GM18517 (cell line): Measurements from ENCODE around the gene TICRR.
"Not testable (repeated sequence)": the region's sequence is repeated elsewhere in the genome, so short reads cannot be mapped to it uniquely, and the experiment has no call there.

Experiments used
- ATAC-seq: cut with Tn5 transposase; IDR thresholded peaks from one replicate; pipeline ENCODE4 v1.9.1; 2021; ENCODE audit warnings: mild to moderate bottlenecking, moderate library complexity; ENCODE audit not compliant: unreplicated experiment

The TICRR gene

GRCh38 chr15:89566621-89567294 lies 8.5 kb upstream of the TICRR start:
- ATAC-seq = no peak

GRCh38 chr15:89569090-89569745 lies 6.1 kb upstream of the TICRR start:
- ATAC-seq = no peak

- peak; percentile 1 for ATAC-seq
These were observed 567 bp downstream of the TICRR start for GRCh38 chr15:89575656-89576416.

GRCh38 chr15:89576417-89576773 lies 1.1 kb downstream of the TICRR start:
- ATAC-seq = no peak

GRCh38 chr15:89577776-89578115 lies 2.5 kb downstream of the TICRR start:
- ATAC-seq = no peak

GRCh38 chr15:89578146-89578545 lies 2.9 kb downstream of the TICRR start:
- ATAC-seq = no peak

GRCh38 chr15:89580747-89581146 lies 5.5 kb downstream of the TICRR start:
- ATAC-seq = not testable (repeated sequence)

- ATAC-seq = no peak
These were observed 11.4 kb downstream of the TICRR start for GRCh38 chr15:89586651-89587050.

GRCh38 chr15:89587955-89588354 lies 12.7 kb downstream of the TICRR start:
- ATAC-seq = no peak

- no peak for ATAC-seq
These were observed 16.6 kb downstream of the TICRR start for GRCh38 chr15:89591834-89592233.

- ATAC-seq = no peak
These were observed 17.7 kb downstream of the TICRR start for GRCh38 chr15:89593018-89593417.

GRCh38 chr15:89599021-89599420 lies 23.8 kb downstream of the TICRR start:
- no peak for ATAC-seq

GRCh38 chr15:89611317-89611716 lies 36.0 kb downstream of the TICRR start:
- no peak for ATAC-seq

- no peak for ATAC-seq
These were observed 37.8 kb downstream of the TICRR start for GRCh38 chr15:89613031-89613430.

- ATAC-seq = no peak
These were observed 38.9 kb downstream of the TICRR start for GRCh38 chr15:89614164-89614563.

GRCh38 chr15:89615135-89615534 lies 39.9 kb downstream of the TICRR start:
- no peak for ATAC-seq

- no peak for ATAC-seq
These were observed 41.0 kb downstream of the TICRR start for GRCh38 chr15:89616228-89616627.

- ATAC-seq = no peak
These were observed 46.3 kb downstream of the TICRR start for GRCh38 chr15:89621547-89621946.

GRCh38 chr15:89623165-89623564 lies 47.9 kb downstream of the TICRR start:
- no peak for ATAC-seq

GRCh38 chr15:89625716-89626115 lies 50.4 kb downstream of the TICRR start:
- no peak for ATAC-seq

GRCh38 chr15:89627256-89627970 lies 52.1 kb downstream of the TICRR start:
- no peak for ATAC-seq

GRCh38 chr15:89628301-89628700 lies 53.0 kb downstream of the TICRR start:
- no peak for ATAC-seq
